GM19035 (cell line): Measurements from ENCODE around the gene EXTL1.

Experiments
- ATAC-seq: cut with Tn5 transposase; IDR thresholded peaks from one replicate; pipeline ENCODE4 v1.9.1; 2021; ENCODE audit not compliant: unreplicated experiment

EXTL1 gene

DNA sequence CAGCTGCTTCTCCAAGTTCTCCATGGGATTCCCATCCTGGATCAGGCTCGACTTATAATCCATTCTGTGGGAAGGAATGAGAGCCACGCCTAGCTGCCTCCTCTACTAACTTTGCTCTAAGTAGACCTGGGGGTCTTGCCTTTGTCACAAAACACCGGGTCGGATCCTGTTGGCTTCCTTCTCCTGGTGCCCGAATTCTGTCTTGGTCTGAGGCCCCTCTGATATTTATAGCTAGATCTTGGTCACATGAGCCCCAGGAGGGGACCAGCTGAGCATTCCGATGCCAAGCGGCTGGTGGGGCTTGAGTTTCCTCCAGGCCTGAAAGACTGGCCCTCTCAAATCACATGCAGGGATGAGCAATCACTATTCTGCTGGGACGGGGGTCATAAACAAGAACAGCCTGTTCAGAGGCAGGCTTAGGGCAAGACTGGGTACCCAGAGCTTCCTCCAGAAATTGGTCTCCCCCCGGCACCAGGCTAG is 45.9 kb downstream of the EXTL1 start, which contains the start of gene TRIM63:
TRIM63 (minus strand) TSS at position 199 of the 480 bp plus-strand sequence; CDS start at position 63, 136 bp downstream.
- no peak for ATAC-seq

- ATAC-seq, result no peak
Observed at GRCh38 chr1:26069941-26070295, 48.3 kb downstream of the EXTL1 start.

GRCh38 chr1:26070296-26070962 is 48.9 kb downstream of the EXTL1 start:
- ATAC-seq, result no peak

DNA sequence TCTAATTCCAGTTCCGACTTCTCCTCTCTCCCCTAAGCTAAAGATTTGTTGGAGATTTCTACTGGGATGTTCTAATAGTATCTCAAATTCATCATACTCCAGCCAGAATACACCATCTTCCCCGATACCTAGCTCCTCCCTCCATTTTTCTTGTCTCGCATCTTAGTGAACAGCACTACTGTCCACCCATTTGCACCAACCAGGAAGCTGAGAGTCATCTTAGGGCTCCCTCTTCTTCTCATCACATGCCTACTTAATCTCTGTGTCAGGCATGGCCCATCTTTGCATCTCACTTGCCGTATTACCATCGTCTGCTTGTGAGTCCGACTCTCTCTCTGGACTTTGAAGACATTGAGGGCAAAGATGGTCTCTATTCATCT is 49.4 kb downstream of the EXTL1 start:
- ATAC-seq, result no peak

DNA sequence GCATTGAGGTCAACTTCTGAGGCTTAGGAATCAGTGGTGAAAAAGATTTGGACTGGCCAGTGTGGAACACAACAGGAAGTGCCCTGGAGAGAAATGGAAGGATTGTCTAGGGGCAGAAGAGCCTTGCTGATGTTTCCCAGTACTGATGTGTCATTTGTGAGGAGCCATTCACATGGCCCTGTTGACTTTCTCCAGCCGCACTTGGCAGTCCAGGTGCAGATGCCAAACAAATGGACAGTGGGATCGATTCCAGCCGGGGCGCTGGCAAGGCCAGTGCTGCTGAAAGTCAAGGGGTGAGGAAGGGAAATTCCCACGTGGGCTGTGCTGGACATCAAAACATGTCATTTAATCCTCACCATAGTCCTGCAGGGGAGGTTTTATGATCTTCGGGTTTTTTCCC is 50.7 kb downstream of the EXTL1 start:
- ATAC-seq, result no peak

- ATAC-seq, result no peak
Observed at GRCh38 chr1:26075421-26076144, 54.0 kb downstream of the EXTL1 start.

DNA sequence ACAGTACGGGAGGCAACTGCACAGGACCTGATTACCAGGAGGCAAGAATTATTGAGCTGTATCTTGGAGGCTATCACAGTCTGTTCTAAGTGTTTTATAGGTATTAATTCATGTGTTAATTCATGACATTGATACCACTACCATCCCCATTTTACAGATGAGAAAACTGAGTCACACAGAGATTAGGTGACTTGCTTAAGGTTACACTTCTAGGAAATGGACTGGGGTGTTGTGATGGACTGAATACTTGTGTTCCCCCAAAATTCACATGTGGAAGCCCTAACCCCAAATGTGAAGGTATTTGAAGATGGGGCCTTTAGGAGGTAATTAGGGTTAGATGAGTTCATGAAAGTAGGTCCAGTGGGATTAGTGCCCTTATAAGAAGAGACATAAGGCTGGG is 55.9 kb downstream of the EXTL1 start:
- ATAC-seq, result no peak

- ATAC-seq, result no peak
Observed at GRCh38 chr1:26078286-26079177, 57.0 kb downstream of the EXTL1 start.

GRCh38 chr1:26079178-26079563 is 57.6 kb downstream of the EXTL1 start:
- no peak for ATAC-seq

DNA sequence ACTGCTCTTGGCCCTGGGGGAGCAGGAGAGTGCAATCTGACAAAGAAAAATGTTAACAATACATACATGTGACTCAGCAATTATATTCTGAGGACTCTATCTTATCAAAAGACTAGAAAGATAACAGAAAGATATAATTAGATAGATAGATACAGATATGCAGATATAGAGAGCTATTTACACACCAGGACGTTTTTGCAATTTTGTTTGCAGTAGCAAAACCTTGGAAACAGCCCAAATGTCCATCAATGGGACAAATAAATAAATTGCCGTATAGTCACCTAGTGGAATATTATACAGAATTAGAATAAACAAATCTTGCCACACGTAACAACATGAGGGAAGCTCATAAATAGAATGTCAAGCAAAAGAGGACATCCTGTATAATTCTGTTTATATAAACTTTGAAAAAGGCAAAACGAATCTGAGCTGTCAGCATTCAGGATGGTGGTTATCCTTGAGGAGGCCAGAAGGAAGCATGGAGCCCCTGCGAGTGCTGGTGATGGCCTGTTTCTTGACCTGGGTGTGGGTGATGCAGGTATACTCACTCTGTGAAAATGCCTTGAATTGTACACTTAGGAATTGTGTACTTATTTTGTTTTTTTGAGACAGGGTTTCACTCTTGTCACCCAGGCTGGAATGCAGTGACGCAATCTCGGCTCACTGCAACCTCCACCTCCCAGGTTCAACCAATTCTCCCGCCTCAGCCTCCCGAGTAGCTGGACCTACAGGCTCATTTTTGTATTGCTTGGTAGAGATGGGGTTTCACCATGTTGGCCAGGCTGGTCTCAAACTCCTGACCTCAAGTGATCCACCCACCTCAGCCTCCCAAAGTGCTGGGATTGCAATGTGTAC is 58.6 kb downstream of the EXTL1 start:
- no peak for ATAC-seq

GRCh38 chr1:26081267-26082019 is 59.9 kb downstream of the EXTL1 start:
- ATAC-seq, result no peak

DNA sequence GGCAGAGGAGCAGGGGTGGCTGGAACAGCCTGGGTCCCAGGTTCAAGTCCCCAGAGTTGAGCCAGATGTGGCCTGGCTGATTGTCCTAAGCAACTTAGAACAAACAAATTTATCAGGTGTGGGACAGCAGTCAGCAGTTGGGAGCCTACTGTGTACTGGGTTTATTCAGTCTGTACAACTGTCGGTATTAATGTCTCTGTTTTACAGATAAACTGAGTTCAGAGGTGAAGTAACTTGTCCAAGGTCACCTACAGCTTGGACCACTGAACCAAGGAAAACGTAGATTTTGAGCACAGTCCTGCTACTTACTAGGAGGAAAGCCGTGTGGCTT is 60.4 kb downstream of the EXTL1 start:
- no peak for ATAC-seq

DNA sequence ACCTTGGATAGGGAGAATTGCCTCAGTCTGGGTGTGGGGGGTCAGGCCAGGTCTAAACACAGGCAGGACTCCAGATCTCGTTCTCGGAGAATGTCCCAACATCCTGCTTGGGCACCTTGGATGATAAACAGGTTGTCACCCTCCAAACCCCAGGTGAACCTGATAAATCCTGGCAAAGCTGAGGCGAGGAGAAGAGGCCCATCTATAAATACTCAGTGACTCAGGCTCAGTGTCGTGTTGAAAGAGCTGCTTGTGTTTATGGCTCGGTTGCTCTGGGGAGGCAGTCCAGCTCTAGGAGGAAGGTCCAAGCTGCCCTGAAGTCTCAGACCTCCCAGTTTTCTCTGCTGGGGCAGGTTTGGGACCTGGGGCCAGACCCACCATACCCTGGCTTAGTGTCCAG is 61.6 kb downstream of the EXTL1 start:
- no peak for ATAC-seq

- no peak for ATAC-seq
Observed at GRCh38 chr1:26084091-26084561, 62.6 kb downstream of the EXTL1 start.

- no peak for ATAC-seq
Observed at GRCh38 chr1:26084844-26085243, 63.3 kb downstream of the EXTL1 start.
